KBM-7 (cell line): ENCODE data around the gene NDUFB10.
"Not testable (repeated sequence)": the region's sequence is repeated elsewhere in the genome, so short reads cannot be mapped to it uniquely, and the experiment has no call there.

Experiments
- DNase-seq: peaks from one replicate; pipeline ENCODE4 v3.0.0-alpha.2; 2015
- in situ Hi-C: fragments of 300-500 bp; cut with MboI; formaldehyde crosslinking; loops from 2 replicates; pipeline ENCODE4 v1.14.3; 2020; ENCODE audit warnings: low sequenced_read_pairs, low pct_unique_long_range_greater_than_20kb, mixed read lengths

NDUFB10 gene

GRCh38 chr16:1959269-1960039 is at the start of gene NDUFB10:
NDUFB10 (plus strand) TSS chr16:1959538; CDS start chr16:1959625, 87 bp downstream.
- DNase-seq = peak; percentile 86
- in situ Hi-C loops = no loop called here

- in situ Hi-C loops = no loop called here
- no peak for DNase-seq
Measured at GRCh38 chr16:1909561-1910231, 49.6 kb upstream of the NDUFB10 start.

GRCh38 chr16:1911467-1912214 is 47.7 kb upstream of the NDUFB10 start:
- in situ Hi-C loops = no loop called here
- no peak for DNase-seq

DNA sequence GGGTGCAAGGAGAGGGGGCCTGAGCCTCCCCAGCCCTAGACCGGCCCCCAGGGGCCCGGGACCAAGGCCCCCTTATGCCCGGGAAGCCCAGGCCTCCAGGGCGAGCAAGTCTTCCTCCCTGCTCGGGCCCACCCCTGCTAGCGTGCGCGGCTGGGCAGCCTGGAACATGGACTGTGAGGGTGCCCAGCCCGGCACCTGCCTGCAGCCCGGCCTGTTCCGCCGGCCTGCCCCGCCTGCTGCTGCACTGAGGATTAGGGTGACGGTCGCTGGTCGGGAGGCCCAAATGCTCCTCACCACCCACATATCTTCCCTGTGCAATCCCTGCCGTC is 47.2 kb upstream of the NDUFB10 start:
- no peak for DNase-seq

GRCh38 chr16:1913327-1914083 is 45.8 kb upstream of the NDUFB10 start:
- in situ Hi-C loops = no loop called here
- DNase-seq = no peak

More for the DNA sequence above, 47.2 kb upstream of the NDUFB10 start:
- in situ Hi-C loops = no loop called here

- DNase-seq = no peak
- in situ Hi-C loops = no loop called here
Measured at GRCh38 chr16:1914084-1914608, 45.2 kb upstream of the NDUFB10 start.

GRCh38 chr16:1914988-1915387 is 44.4 kb upstream of the NDUFB10 start:
- in situ Hi-C loops = no loop called here
- DNase-seq = no peak

DNA sequence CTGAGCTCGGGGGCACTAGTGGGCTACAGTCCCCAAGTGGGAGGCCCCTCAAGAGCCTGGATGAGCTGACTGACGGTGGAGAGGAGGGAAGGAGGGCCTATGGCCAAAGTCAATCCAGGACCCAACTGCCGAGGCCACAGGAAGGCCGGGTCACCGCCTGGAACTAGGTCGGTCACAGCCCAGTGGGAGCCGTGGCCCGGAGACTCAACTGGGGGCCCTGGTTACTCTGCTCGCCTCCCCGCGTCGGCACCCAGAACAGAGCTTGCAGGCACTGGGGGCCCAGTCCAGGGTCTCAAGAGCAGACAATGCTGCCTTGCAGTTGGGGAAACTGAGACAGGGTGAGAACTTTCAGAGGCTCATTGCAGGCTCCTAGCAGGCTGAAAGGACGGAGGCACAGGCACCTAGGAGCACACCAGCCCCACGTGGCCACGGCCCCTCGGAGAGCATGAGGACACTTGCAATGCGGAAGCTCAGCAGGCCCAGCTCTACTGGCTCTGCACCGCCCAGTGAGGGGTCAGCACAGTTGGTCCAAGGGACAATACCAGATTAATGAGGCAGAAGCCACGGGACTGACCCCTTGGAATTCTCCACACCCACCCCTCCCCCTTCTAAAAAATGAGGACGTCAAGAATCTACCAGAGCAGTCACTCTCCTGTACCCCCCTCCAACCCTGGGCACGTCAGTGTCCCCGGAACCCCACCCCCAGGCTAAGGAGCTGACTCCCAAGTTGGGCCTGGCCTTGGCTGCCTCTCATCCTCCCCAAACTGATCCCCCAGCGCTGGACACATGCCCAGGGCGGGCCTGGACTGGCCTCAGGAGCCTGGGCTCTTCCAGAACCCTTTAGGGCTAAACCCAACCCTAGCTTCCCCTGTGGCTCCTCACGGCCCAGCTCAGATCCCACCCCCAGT is 43.4 kb upstream of the NDUFB10 start:
- DNase-seq = no peak
- in situ Hi-C loops = no loop called here

GRCh38 chr16:1916640-1916990 is 42.7 kb upstream of the NDUFB10 start:
- no peak for DNase-seq
- in situ Hi-C loops = no loop called here

DNA sequence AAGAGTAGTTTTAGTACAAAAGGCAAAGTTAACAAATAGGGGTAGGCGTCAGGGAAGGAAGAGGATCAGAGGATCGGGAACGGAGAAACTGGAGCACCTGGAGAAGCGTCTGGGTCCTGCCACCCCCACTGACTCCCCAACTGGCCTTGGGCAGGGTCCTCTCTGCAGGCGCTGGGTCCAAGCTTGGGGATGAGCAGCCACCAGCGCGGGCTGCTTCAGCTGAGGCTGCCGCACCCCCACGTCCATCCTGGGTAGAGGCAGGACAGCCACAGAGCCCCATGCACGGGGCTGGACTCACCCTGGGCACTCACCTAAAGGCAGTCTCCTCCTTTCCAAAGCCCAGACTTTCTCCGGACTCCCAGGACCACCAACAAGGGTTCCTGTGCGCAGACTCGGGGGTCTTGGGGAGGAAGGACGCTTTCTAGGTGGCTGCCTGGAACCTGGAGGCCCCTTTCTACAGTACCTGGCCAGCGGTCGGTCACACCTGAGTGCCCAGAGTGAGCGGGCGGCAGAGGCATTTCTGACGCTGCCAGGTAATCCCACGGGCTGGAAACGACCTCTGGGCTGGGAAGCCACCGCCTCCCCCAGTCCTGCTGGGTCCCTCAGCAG is 42.2 kb upstream of the NDUFB10 start:
- in situ Hi-C loops = no loop called here
- no peak for DNase-seq

GRCh38 chr16:1917665-1918350 is 41.5 kb upstream of the NDUFB10 start:
- no peak for DNase-seq
- in situ Hi-C loops = no loop called here

- no peak for DNase-seq
- in situ Hi-C loops = no loop called here
Measured at GRCh38 chr16:1918351-1919326, 40.7 kb upstream of the NDUFB10 start, which contains the start of gene HS3ST6. HS3ST6 (minus strand) TSS chr16:1918415; CDS start chr16:1918323, 92 bp downstream.

DNA sequence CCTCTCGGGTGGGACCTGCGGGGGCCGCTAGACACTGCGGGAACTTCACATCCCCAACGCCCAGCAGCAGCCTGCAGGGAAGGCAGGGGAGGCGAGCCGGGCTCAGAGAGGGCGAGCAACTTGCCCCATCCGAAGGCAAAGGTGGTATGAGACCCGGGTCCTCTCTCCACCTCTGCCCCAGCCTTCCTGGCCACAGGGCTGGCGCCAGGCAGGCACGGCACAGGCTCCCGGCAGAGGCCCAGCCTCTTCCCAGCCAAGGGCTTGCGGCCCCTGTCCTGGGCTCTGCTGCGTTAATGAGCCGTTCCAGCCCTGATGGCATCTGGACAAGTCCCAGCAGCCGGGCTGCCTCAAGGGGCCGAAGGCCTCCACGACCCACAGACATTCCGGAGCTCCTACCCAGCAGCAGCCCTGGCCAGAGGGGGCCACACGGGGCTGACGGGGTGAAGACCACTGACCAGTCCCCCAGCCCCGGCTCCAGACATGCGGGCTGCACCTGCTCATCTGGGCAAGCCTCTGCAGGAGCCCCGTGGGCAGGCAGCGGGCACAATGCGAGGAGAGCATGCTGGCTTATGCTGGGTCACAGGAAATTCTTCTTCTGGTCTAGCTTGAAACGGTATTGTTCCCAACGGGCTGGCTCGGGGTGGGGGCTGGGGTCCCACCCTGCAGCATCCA is 39.9 kb upstream of the NDUFB10 start:
- in situ Hi-C loops = no loop called here
- no peak for DNase-seq

DNA sequence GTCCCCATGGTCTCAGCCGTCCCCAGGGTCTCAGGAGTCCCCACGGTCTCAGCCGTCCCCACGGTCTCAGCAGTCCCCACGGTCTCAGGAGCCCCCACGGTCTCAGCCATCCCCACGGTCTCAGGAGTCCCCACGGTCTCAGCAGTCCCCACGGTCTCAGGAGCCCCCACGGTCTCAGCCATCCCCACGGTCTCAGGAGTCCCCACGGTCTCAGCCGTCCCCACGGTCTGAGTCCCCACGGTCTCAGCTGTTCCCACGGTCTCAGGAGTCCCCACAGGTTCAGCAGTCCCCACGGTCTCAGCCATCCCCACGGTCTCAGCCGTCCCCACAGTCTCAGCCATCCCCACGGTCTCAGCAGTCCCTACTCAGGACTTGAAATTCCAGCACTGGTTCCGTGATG is 39.2 kb upstream of the NDUFB10 start:
- DNase-seq, in situ Hi-C loops: not testable (repeated sequence)

DNA sequence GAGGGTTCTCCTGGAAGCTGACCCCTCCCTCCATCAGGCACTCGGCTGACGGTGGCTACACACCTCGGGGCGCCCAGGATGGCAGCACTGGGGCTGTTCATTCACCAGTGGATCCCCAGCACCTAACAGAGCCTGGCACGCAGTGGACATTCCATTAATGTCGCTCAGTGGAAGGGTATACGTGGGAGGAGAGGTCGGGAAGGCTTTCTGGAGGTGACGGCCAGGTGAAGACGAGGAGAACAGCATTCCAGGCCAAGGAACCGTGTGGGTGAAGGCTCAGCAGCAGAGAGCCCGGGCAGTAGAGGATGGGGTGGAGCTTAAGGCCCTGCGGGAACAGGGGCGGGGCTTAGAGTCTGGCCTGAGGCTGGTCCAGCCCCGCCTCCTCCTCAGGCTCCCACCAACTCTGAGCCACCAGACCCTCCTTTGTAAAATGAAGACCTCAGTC is 38.6 kb upstream of the NDUFB10 start:
- in situ Hi-C loops = no loop called here
- peak; percentile 63 for DNase-seq

DNA sequence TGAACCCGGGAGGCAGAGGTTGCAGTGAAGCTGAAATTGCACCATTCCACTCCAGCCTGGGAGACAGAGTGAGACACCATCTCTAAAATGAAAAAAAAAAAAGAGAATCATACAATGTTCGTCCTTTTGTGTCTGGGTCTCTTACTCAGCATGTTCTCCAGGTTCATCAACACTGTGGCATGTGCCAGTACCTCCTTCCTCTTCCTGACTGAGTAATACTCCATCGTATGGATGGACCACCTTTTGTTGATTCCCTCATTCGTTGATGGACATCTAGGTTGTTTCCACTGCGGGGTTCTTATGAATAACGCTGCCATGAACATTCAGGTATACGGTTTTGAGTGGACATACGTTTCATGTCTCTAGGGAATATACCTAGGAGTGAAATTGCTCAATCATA is 37.0 kb upstream of the NDUFB10 start:
- no peak for DNase-seq

More for the DNA sequence above, 37.0 kb upstream of the NDUFB10 start:
- in situ Hi-C loops = no loop called here
